Gastrocnemius medialis (tissue), 4 donors: ENCODE measurements around the gene MRPL16.

Source experiments
- CTCF ChIP-seq, 5 experiments: fragments of 450-650 bp in 3 of 5; fragments of 200-600 bp in 2 of 5; sonication (generic) in 2 of 5; IDR thresholded peaks in 4 of 5; conservative IDR thresholded peaks in 1 of 5; 1 replicate in 4 of 5; 2 replicates in 1 of 5; pipeline ENCODE4 v1.5.1; 2016 to 2019; ENCODE audit warnings: antibody characterized with exemption in 5 of 5, mild to moderate bottlenecking in 3 of 5, moderate library complexity in 3 of 5
- POLR2A ChIP-seq, 2 donors: fragments of 450-650 bp; IDR thresholded peaks; one replicate each; pipeline ENCODE4 v1.6.1; 2017; ENCODE audit warnings: antibody characterized with exemption in 2 of 2, mild to moderate bottlenecking in 2 of 2, moderate library complexity in 2 of 2

- TF ChIP-seq CTCF (IDR thresholded peaks at IDR 0.05 in 4 of 5, conservative IDR thresholded peaks at IDR 0.05 in 1 of 5): peak; percentile 14 to 51 (median 17)
- TF ChIP-seq POLR2A (IDR thresholded peaks at IDR 0.05): peak in 1 of 2 donors; percentile 16
Observed at GRCh38 chr11:59810189-59810910, at the start of gene MRPL16.
